NCI-H2107 (cell line): ENCODE data around the gene DHRSX.
"Not testable (repeated sequence)": the region's sequence is repeated elsewhere in the genome, so short reads cannot be mapped to it uniquely, and the experiment has no call there.

Experiments
- DNase-seq: peaks from one replicate; lab custom pipeline; 2025; lab: John Stamatoyannopoulos, UW

The DHRSX gene

DNA sequence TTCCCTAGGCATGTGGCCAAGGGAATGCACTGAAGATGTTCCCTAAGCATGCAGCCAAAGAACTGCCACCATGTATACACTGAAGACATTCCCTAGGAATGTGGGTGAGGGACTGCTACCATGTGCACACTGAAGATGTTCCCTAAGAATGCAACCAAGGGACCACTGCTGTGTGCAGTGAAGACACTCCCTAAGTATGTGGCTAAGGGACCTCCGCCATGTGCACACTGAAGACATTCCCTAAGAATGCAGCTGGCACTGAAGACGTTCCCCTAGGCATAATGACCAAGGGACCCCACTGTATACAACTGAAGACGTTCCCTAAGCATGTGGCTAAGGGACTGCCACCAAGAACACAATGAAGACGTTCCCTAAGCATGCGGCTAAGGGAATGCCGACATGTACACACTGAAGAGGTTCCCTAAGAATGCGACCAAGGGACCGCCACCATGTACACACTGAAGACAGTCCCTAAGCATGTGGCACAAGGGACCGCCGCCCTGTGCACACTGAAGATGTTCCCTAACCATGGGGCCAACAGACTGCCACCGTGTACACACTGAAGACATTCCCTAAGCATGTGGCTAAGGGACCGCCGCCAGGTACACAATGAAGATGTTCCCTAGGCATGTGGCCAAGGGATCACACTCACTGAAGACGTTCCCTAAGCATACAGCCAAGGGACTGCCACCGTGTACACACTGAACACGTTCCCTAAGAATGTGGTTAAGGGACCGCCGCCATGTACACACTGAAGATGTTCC, 25.6 kb downstream of the DHRSX start:
- no peak for DNase-seq

DNA sequence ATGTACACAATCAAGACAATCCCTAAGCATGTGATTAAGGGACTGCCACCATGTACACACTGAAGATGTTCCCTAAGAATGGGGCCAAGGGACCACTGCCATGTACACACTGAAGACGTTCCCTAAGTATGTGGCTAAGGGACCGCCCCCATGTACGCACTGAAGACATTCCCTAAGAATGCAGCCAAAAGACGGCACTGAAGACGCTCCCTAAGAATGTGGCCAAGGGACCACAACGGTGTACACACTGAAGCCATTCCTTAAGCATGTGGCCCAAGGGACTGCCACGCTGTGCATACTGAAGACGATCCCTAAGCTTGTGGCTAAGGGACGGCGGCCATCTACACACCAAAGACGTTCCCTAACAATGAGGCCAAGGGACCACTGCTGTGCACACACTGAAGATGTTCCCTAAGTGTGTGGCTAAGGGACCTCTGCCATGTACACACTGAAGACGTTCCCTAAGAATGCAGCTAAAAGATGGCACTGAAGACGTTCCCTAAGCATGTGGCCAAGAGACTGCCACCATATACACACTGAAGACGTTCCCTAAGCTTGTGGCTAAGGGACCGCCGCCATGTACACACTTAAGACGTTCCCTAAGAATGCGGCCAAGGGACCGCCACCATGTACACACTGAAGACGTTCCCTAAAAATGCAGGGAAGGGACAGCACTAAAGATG, 26.4 kb downstream of the DHRSX start:
- DNase-seq = no peak

DNA sequence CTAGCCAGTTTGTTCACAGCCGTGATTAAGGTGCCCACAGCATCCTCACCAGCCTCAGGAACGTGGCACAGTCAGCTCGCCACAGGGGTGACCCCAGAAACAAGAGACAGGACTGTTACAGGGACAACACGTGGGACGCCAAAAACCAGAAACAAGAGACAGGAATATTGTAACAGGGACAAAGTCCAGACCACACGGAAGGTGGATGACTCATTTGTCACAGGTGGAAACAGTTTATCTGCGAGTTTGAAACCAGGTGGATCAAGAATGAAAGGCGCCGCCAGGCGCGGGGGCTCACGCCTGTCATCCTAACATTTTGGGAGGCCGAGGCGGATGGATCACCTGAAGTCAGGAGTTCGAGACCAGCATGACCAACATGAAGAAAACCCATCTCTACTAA, 27.7 kb downstream of the DHRSX start:
- DNase-seq = not testable (repeated sequence)

DNA sequence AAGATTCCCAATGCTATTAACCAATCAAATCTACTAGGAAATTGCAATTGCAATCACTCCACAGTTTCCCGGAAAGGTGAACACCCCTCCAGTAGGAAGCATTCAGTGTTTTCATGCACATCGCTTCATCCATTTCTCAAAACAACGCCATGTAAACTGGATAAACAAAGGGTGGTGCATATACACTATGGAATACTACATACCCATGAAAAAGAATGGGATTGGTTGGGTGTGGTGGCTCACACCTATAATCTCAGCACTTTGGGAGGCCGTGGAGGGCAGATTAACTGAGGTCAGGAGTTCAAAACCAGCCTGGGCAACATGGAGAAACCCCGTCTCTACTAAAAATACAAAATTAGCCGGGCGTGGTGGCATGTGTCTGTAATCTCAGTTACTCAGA, 29.1 kb downstream of the DHRSX start:
- DNase-seq = no peak

DNA sequence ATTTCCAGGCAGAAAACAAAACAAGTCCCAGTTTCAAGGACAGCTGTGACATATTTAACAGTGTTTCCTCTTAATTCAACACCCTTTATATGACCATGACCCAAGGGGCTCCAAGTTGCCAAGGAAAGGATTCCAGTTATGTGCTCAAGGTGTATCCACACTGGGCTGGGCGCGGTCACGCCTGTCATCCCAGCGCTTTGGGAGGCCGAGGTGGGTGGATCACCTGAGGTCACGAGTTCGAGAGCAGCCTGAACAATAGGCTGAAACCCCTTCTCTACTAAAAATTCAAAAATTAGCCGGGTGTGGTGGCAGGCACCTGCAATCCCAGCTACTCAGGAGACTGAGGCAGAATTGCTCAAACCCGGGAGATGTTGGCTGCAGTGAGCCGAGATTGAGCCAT, 29.6 kb downstream of the DHRSX start:
- not testable (repeated sequence) for DNase-seq

DNA sequence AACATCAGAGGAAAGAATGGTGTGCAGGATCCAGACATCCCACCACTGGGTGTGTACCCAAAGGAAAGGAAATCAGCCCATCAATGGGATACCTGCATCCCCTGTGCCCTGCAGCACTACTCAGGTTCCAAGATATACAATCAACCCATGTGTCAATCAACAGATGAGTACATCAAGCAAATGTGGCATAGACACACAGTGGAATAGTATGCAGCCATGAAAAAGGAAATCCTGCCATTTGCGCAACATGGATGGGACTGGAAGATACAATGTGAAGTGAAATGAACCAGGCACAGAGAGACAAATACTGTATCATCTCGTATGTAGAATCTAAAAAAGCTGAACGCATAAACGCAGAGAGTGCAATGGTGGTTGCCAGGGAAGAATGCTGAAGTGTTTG, 30.9 kb downstream of the DHRSX start:
- not testable (repeated sequence) for DNase-seq

DNA sequence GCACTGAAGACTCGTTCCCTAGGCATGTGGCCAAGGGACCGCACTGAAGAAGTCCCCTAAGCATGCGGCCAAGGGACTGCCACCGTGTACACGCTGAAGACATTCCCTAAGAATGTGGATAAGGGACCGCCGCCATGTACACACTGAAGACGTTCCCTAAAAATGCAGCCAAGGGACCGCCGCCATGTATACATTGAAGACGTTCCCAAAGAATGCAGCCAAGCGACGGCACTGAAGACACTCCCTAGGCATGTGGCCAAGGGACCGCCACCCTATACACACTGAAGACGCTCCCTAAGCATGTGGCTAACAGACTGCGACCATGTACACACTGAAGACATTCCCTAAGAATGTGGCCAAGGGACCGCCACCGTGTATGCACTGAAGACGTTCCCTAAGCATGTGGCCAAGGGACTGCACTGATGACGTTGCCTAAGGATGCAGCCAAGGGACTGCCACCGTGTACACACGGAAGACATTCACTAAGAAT, 31.5 kb downstream of the DHRSX start:
- no peak for DNase-seq

DNA sequence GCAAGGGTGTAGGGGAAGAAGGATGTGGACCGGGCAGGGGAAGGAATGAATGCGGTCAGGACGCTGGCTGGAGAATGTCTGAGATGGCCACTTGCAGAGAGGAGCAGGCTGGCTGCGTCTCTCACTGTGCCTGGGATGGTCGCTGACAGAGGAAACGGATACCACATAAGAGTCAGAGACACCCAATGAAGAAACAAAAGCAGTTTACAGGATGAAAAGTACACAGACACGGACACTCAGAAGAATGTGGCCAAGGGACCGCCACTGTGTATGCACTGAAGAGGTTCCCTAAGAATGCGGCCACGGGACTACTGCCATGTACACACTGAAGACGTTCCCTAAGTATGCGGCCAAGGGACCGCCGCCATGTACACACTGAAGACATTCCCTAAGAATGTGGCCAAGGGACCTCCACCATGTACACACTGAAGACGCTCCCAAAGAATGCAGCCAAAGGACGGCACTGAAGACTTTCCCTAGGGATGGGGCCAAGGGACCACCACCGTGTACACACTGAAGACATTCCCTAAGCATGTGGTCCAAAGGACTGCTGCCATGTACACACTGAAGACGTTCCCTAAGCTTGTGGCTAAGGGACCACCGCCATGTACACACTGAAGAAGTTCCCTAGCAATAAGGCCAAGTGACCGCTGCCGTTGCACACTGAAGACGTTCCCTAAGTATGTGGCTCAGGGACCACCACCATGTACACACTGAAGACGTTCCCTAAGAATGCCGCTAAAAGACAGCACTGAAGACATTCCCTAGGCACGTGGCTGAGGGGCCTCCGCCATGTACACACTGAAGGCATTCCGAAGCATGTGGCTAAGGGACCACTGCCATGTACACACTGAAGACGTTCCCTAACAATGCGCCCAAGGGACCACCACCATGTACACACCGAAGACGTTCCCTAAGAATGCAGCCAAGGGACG, 32.2 kb downstream of the DHRSX start:
- DNase-seq = no peak

DNA sequence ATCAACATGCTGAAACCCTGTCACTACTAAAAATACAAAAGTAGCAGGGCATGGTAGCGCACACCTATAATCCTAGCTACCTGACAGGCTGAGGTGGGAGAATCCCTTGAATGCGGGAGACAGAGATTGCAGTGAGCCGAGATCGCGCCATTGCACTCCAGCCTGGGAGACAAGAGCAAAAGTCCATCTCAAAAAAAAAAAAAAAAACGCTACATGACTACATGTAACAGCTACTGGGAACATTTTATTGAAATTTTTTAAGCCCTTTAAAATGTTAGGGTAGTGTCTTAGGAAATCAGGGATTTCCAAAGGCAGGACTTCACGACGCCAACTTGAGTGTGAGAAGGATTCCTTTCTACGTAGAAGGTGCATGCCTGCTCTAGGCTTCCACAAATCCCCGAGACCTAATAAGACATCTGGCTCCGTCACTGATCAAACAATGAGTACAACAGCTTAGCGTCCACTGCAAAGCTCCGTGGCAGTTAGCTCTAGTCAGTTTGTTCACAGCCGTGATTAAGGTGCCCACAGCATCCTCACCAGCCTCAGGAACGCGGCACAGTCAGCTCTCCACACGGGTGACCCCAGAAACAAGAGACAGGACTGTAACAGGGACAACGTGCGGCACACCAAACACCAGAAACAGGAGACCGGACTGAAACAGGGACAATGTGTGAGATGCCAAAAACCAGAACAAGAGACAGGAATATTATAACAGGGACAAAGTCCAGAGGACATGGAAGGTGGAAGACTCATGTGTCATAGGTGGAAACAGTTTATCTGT, 33.7 kb downstream of the DHRSX start:
- DNase-seq = no peak

DNA sequence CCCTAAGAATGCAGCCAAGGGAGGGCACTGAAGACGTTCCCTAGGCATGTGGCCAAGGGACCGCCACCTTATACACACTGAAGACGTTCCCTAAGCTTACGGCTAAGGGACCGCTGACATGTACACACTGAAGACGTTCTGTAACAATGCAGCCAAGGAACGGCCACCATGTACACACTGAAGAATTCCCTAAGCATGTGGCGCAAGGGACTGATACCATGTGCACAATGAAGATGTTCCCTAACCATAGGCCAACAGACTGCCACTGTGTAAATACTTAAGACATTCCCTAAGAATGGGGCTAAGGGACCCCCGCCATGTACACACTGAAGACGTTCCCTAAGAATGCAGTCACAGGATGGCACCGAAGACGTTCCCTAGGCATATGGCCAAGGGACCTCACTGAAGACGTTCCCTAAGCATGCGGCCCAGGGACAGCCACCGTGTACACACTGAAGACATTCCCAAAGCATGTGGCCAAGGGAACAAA, 36.1 kb downstream of the DHRSX start:
- no peak for DNase-seq

DNA sequence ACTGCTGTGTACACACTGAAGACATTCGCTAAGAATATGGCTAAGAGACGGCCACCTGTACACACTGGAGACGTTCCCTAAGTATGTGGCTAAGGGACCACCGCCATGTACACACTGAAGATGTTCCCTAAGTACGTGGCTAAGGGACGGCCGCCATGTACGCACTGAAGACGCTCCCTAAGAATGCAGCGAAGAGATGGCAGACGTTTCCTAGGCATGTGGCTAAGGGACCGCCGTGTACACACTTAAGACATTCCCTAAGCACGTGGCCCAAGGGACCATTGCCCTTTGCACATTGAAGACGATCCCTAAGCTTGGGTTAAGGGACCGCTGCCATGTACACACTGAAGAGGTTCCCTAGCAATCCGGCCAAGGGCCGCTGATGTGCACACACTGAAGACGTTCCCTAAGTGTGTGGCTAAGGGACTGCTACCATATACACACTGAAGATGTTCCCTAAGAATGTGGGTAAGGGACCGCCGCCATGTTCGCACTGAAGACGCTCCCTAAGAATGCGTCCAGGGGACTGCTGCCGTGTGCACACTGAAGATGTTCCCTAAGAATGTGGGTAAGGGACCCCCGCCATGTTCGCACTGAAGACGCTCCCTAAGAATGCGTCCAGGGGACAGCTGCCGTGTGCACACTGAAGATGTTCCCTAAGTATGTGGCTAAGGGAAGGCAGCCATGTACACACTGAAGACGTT, 36.7 kb downstream of the DHRSX start:
- DNase-seq = no peak

DNA sequence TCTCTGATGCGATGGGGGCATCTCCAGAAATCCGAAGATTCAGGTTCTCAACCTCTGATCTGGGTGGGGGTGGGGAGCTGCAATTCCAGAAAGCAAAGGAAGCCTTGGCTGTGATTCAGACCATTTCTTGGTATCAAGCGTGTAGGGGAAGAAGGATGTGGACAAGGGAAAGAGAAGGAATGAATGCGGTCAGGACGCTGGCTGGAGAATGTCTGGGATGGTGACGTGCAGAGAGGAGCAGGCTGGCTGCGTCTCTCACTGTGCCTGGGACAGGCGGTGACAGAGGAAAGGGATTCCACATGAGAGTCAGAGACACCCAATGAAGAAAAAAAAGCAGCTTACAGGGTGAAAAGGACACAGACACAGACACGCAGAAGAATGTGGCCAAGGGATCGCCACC, 37.3 kb downstream of the DHRSX start:
- DNase-seq = not testable (repeated sequence)

DNA sequence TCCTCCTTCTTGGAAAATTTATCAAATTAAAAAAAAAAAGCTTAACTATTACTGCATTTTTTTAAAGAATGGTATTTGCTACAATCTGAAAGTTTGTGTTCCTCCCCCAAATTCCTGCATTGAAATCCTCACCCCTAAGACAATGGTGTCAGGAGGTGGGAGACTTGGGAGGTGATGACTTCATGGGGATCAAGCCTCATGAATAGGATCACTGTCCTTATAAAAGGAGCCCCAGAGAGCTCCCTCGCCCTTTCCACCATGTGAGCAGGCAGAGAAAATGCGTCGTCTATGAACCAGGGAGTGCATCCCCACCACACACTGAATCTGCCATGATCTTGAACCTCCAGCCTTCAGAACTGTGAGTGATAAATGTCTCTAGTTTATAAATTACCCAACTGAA, 38.0 kb downstream of the DHRSX start:
- no peak for DNase-seq

DNA sequence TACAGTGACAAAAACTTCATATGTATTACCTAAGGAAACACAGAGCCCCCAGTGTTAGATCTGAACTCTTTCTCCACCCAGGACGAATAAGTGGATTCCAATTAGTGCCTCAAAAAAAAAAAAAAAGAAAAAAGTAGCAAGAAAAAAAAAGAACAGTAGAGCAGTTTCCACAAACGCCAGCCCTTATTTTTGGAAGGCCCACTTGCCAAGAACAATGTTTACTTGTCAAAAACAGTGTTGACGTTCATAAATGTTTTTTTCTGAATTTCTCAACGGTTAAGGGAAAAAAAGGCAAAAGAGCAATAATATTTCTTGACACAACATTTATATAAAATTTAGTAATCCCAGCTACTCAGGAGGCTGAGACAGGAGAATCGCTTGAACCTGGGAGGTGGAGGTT, 38.7 kb downstream of the DHRSX start:
- no peak for DNase-seq

DNA sequence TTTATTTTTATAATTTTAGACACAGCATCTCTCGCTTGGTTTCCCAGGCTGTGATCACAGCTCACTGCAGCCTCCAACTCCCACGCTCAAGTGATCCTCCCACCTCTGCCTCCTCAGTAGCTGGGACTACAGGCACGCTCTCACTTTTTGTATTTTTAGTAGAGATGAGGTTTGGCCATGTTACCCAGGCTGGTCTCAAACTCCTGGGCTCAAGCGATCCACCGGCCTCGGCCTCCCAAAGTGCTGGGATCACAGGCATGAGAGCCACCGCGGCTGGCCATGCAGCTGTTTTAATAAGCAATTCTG, 39.1 kb downstream of the DHRSX start:
- DNase-seq = no peak

DNA sequence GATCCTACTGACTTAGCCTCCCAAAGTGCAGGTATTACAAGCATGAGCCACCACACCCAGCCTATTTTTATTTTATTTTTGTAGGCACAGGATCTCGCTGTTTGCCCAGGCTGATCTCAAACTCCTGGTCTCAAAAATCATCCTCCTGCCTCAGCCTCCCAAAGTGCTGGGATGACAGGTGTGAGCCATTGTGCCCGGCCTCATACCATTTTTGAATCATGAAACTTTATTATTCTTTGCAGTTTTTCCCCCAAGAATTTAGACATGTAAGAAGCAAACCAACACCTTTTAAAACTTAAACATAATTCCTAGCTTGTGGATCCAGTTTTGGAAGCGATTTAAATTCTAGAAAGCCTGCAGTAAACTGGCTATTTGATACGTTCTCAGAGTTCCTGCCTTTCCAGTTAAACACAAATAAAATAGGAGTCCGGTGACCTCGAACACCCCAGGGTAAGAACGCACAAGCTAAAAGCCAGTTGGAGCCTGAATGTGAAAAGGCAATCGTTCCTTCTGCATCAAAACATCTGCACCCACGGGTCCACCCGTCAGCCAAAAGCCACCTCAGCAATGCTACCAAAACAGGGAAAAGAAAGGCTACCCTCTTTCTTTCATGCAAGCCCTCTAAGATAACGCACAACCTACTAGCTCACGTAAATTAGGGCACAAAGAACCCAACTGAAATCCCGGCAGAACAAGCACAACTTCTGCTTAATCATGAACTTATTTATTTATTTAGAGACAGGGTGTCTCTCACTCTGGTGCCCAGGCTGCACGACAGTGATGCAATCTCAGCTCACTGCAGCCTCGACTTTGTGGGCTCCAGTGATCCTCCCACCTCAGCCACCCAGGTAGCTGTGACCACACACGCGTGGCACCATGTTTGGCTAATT, 39.7 kb downstream of the DHRSX start:
- not testable (repeated sequence) for DNase-seq

DNA sequence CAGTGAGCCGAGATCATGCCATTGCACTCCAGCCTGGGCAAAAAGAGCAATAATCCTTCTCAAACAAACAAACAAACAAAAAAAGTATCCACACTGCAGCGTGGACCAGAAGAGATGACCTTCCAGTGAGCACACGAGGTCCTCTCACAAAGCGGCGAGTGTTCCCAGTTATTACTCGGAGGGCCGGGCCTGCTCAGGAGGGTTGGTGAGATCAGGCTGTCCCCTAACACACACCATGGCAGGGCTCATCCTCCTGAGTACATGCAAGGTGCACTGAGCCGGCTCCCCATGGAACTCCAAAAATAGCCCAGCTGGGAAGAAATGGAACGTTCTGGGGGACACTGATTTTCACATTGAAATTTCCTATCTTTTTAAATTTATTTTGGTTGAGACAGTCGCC, 40.7 kb downstream of the DHRSX start:
- DNase-seq = not testable (repeated sequence)

DNA sequence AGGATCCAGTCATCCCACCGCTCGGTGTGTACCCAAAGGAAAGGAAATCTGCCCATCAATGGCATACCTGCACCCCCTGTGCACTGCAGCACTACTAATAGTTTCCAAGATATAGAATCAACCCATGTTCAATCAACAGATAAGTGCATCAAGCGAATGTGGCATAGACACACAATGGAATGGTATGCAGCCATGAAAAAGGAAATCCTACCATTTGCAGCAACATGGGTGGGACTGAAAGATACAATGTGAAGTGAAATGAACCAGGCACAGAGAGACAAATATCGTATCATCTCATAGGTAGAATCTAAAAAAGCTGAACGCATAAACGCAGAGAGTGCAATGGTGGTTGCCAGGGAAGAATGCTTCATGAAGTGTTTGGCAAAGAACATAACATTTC, 42.5 kb downstream of the DHRSX start:
- DNase-seq = no peak

DNA sequence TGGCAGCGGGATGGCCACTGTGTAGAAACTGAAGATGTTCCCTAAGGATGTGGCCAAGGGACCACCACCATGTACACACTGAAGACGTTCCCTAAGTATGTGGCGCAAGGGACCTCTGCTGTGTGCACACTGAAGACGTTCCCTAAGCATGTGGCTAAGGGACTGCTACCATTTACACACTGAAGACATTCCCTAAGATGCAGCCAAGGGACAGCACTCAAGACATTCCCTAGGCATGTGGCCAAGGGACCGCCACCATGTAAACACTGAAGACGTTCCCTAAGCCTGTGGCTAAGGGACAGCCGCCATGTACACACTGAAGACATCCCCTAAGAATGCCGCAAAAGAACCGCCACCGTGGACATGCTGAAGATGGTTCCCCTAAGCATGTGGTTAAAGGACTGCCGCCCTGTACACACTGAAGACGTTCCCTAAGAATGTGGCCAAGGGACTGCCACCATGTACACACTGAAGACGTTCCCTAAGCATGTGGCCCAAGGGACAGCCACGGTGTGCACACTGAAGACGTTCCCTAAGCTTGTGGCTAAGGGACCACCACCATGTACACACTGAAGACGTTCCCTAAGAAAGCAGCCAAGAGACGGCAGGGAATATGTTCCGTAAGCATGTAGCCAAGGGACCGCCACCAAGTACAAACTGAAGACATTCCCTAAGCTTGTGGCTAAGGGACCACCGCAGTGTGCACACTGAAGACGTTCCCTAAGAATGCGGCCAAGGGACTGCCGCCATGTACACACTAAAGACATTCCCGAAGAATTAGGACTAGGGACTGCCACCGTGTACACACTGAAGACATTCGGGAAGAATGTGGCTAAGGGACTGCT, 43.3 kb downstream of the DHRSX start:
- DNase-seq = no peak
